ENCODE measurements around the gene LLPH.

DNA sequence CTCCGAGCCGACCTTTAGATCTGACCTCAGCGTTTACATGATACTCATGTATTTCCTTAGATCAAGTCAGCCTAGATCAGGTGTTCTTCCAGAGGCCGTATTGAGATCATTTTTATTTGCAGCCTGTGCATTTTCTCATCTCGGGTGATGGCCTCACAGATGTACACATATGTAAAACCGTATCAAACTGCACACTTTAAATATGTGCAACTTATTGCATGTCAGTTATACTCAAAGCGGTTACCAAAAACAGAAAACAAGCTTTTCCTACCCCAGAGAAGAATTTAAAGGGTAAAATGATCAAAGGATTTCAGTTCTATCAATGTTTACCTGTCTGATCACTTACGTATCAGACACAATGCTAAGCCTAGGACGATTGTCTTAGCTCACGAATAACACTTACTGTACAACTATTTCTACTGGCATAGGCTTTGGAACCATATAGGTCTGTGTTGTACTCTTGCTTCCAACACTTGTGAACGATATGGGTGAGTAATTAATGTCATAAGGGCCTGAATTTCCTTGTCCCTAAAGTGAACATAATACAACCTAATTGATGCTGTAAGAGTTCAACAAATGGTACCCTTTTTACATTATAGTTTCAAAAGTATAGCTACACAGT lies 628 bp upstream of the LLPH start:
- TF ChIP-seq GATA2 (IDR thresholded peaks at IDR 0.05; ENCODE audit: low read depth, low read length) (no peak), GATA3 (IDR thresholded peaks at IDR 0.05; ENCODE audit: low read depth, low read length) (no peak)

All from SH-SY5Y (cell line).